Measurements from ENCODE around the gene TMEM131L.

Gene TMEM131L

GRCh38 chr4:153668647-153669046, 202.5 kb downstream of the TMEM131L start:
- H3K4me3 ChIP-seq (ENCODE audit: low read depth, low read length): no peak overlapping the region
- DNase-seq (ENCODE audit: low read depth): no peak
- no peak for TF ChIP-seq CTCF (conservative IDR thresholded peaks at IDR 0.05; ENCODE audit: low read depth, low read length)

- TF ChIP-seq CTCF (conservative IDR thresholded peaks at IDR 0.05; ENCODE audit: low read depth, low read length): no peak
- H3K4me3 ChIP-seq (ENCODE audit: low read depth, low read length): no peak overlapping the region
- no peak for DNase-seq (ENCODE audit: low read depth)
Measured at GRCh38 chr4:153669838-153670237, 203.7 kb downstream of the TMEM131L start.

DNA sequence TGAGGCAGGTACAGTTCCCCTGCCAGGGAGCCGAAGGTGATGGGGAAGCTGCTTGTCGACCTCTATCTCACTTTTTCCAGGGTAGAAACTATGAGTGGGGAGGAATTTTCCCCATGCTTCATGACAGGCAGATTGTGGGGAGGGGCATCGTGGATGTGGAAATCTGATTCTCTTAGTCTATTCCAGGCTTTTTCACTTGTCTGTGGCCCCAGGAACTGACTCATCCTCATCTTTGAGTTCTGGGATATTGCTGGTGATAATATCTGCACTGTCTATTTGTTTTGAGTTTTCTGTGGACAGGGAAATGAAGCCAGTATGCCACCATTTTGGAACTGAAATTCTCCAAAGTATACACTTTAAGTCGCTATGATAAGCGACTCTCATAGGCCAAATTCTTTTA, 210.3 kb downstream of the TMEM131L start:
- DNase-seq (ENCODE audit: low read depth): peak; percentile 53
- no peak overlapping the region for H3K4me3 ChIP-seq (ENCODE audit: low read depth, low read length)
- no peak for TF ChIP-seq CTCF (conservative IDR thresholded peaks at IDR 0.05; ENCODE audit: low read depth, low read length)

- peak; percentile 89 for DNase-seq (ENCODE audit: low read depth)
- no peak overlapping the region for H3K4me3 ChIP-seq (ENCODE audit: low read depth, low read length)
- TF ChIP-seq CTCF (conservative IDR thresholded peaks at IDR 0.05; ENCODE audit: low read depth, low read length): no peak
Measured at GRCh38 chr4:153676984-153677383, 210.8 kb downstream of the TMEM131L start.

GRCh38 chr4:153679486-153679885, 213.3 kb downstream of the TMEM131L start:
- H3K4me3 ChIP-seq (ENCODE audit: low read depth, low read length): no peak overlapping the region
- no peak for DNase-seq (ENCODE audit: low read depth)
- no peak for TF ChIP-seq CTCF (conservative IDR thresholded peaks at IDR 0.05; ENCODE audit: low read depth, low read length)

GRCh38 chr4:153683763-153684181, 217.6 kb downstream of the TMEM131L start:
- DNase-seq (ENCODE audit: low read depth): no peak
- no peak for TF ChIP-seq CTCF (conservative IDR thresholded peaks at IDR 0.05; ENCODE audit: low read depth, low read length)
- H3K4me3 ChIP-seq (ENCODE audit: low read depth, low read length): peak overlapping the region; percentile 62

DNA sequence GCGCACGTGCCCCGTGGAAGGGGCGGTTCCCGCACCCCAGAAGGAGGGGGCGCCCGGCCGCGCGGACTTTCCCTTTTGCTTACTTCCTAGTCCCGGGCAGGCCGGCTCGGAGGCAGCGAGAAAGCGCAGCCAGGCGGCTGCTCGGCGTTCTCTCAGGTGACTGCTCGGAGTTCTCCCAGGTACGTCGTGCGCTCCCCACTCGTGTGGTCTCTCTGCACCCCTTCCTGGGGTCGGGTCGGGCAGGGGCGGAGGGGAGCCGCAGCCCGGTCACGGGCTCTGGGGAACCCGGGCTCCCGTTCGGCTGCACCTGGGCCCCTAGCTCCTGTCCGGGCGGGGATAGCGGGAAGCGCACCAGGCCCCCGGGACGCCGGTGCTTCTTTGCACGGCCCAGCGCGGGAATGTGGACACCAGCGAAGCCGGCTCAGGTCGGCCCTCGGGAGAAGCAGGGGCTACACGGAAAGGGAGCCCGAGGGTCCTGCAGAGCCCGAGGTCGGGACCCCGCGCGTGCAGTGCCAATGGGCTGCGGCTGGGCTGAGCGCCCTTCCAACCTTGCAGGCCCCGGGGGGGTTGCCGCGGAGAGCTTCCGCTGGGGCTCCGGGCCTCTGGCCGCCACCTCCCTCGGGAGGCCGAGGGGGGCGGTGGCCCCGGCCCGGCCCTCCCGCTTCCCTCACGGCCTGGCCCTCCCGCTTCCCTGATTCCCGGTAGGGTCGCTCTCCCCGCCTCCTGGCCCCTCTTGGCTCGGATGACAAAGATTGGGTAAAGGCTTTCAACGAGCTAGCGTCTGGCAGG, 218.2 kb downstream of the TMEM131L start, which contains the start of gene TLR2:
Gene TLR2 (plus strand): TSS at position 99 of the 789 bp plus-strand sequence. CDS start 18,628 bp downstream, outside the sequence.
- peak within 1 kb of the TSS; percentile 62 for H3K4me3 ChIP-seq (ENCODE audit: low read depth, low read length)
- TF ChIP-seq CTCF (conservative IDR thresholded peaks at IDR 0.05; ENCODE audit: low read depth, low read length): no peak
- DNase-seq (ENCODE audit: low read depth): peak; percentile 25

All from choroid plexus epithelial cell (primary cell).